NCI-H2196 (cell line): ENCODE results near the gene SLC25A29.
"Not testable (repeated sequence)": the region's sequence is repeated elsewhere in the genome, so short reads cannot be mapped to it uniquely, and the experiment has no call there.

ENCODE experiments used
- DNase-seq: peaks from one replicate; lab custom pipeline; 2025; ENCODE audit not compliant: unreplicated experiment; lab: John Stamatoyannopoulos, UW

Gene SLC25A29

GRCh38 chr14:100283984-100284881 is 22.0 kb downstream of the SLC25A29 start:
- no peak for DNase-seq

GRCh38 chr14:100283436-100283835 is 22.8 kb downstream of the SLC25A29 start:
- DNase-seq: not testable (repeated sequence)

- no peak for DNase-seq
Observed at GRCh38 chr14:100282766-100283419, 23.4 kb downstream of the SLC25A29 start.

GRCh38 chr14:100282083-100282350 is 24.2 kb downstream of the SLC25A29 start:
- DNase-seq: no peak

- DNase-seq: peak; percentile 18
Observed at GRCh38 chr14:100281286-100282082, 24.8 kb downstream of the SLC25A29 start.

- DNase-seq: no peak
Observed at GRCh38 chr14:100279563-100279962, 26.7 kb downstream of the SLC25A29 start.

GRCh38 chr14:100279133-100279532 is 27.1 kb downstream of the SLC25A29 start:
- DNase-seq: no peak

GRCh38 chr14:100278702-100279101 is 27.5 kb downstream of the SLC25A29 start:
- DNase-seq: peak; percentile 8

- no peak for DNase-seq
Observed at GRCh38 chr14:100275214-100275613, 31.0 kb downstream of the SLC25A29 start.

GRCh38 chr14:100274250-100274649 is 32.0 kb downstream of the SLC25A29 start:
- no peak for DNase-seq

GRCh38 chr14:100271247-100271939 is 34.9 kb downstream of the SLC25A29 start:
- peak; percentile 14 for DNase-seq

GRCh38 chr14:100268591-100269207 is 37.5 kb downstream of the SLC25A29 start:
- DNase-seq: no peak

- no peak for DNase-seq
Observed at GRCh38 chr14:100267990-100268389, 38.3 kb downstream of the SLC25A29 start.

GRCh38 chr14:100263141-100263540 is 43.1 kb downstream of the SLC25A29 start:
- no peak for DNase-seq

- no peak for DNase-seq
Observed at GRCh38 chr14:100262545-100262944, 43.7 kb downstream of the SLC25A29 start.

GRCh38 chr14:100261621-100262020 is 44.6 kb downstream of the SLC25A29 start:
- DNase-seq: no peak

GRCh38 chr14:100256339-100256895 is 49.8 kb downstream of the SLC25A29 start:
- no peak for DNase-seq

GRCh38 chr14:100252684-100253083 is 53.6 kb downstream of the SLC25A29 start:
- DNase-seq: no peak

- no peak for DNase-seq
Observed at GRCh38 chr14:100250732-100251465, 55.3 kb downstream of the SLC25A29 start.
